ENCODE data around the gene PGAP2. TPM values are rescaled to one million over a fixed set of nuclear protein-coding genes. Genes with fewer than 3 reads are reported as not detected.

The PGAP2 gene
- total RNA-seq, 1 donor from 2014 or later = 12.6 TPM

DNA sequence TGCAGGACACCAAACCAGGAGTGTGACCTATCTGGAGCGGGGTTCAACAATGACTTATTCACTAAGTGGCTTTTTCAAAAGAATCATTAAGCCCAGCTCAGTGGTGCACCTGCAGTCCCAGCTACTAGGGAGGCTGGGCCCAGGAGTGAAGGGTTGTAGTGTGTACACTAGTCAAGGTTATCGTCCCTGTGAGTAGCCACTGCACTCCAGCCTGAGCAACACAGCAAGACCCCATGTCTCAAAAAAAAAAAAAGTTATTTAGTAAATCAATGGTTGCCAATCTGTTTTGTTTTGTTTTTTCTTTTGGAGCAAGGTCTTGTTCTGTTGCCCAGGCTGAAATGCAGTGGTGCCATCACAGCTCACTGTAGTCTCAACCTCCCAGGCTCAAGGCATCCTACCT lies 24.5 kb downstream of the PGAP2 start:
- no peak for DNase-seq

DNA sequence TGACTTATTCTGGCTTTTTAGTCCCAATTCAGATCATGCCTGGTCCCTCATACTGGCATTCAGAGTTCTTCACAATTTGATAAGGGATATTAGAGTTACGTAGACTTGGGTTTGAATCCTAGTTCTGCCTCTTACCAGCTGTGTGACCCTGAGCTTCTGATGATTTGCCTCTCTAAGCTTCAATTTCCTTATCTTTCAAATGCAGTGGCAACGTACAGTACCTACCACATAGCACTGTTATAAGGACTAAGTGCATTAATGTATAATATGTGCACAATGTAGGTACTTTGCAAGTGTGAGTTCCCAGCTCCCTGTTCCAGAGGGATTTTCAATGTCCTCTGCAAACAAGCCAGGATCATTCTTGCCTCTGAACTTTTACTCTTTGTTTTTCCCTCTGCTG lies 25.1 kb downstream of the PGAP2 start:
- DNase-seq = no peak

DNA sequence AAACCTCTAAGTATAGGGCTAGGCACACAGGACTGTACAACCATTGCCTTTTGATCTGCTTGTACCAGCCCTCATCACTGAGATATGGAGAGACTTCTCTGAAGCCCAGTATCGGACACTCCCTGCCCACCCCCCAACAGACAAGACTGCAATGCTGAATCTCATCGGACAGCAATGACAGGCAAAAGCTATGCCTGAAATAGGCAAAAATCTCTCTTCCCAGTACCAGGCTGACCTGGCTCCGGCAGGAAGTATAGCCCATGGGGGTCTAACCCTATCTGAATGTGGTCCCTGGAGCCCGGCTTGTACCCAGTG lies 25.9 kb downstream of the PGAP2 start:
- no peak for DNase-seq

DNA sequence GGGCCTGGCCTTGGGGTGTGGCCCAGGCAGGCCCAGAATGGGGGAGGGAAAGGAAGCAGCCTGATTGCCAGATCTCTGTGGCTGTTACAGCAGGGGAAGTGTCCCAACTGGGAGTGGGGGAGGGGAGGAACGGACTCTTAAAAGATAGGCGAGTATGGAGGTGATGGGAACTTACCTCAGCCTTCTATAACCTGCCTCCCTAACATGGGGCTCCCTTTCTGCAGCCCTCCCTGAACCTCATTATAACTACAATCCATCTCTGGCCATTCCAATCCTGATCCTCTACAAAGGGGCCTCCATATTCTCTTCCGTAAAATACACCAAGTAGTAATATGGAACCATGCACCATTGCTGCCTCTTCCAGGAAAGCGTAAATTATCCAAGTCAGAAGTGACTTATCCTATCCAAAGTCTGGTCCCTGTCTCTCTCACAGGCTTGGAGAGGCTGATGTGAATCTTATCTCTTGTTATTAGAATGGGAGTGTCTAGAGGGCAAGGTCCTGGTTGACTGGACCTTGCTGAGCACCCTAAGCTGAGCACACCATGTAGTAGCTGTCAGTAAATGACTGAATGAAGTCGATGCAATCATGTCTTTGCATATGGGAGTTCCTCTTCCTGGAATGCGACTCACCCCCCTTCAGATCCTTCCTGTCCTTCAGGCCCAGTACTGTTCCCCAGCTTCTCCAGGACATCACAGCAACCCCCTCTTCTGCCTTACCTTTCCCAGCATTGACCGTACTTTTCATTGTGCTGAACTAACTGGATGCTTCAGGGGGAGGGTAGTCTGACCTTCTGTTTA lies 26.5 kb downstream of the PGAP2 start:
- no peak for DNase-seq

GRCh38 chr11:3835751-3836150 lies 27.4 kb downstream of the PGAP2 start:
- no peak for DNase-seq

GRCh38 chr11:3836903-3837302 lies 28.5 kb downstream of the PGAP2 start:
- DNase-seq = no peak

- DNase-seq = no peak
Measured at GRCh38 chr11:3837793-3838192, 29.4 kb downstream of the PGAP2 start.

- no peak for DNase-seq
Measured at GRCh38 chr11:3838504-3838903, 30.1 kb downstream of the PGAP2 start.

GRCh38 chr11:3840004-3840869 lies 31.9 kb downstream of the PGAP2 start:
- DNase-seq = no peak

DNA sequence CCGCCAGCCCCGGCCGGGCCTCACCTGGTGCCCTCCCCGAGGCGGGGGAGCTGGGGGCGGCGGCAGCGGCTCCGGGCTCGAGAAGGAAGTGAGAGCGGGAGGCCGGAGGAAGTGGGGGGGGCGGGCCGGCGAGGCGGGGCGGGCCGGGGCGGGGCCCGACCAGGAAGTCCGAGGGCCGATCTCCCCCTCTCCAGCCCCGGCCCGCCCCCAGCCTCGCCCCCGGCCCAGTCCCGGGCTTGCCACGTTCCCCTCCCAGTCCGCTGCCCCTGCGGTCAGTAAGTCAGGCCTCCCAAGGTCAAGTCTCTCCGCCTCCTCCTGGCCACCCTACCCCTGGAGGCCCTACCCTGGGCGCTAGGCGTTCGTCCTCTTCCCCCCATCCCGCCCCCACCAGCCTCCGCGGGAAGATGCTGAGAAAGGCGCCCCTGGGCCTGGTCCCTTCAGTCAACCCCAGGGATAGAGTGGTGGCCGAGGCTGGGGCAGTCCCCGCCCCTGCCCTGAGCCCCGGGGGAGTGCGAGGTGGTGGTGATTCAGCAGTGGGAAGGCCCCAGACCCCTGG lies 32.6 kb downstream of the PGAP2 start, which contains the start of gene RHOG:
Gene RHOG (minus strand): TSS at position 90 of the 556 bp plus-strand sequence. CDS start 12,821 bp downstream, outside the sequence.
- DNase-seq = peak; percentile 85

DNA sequence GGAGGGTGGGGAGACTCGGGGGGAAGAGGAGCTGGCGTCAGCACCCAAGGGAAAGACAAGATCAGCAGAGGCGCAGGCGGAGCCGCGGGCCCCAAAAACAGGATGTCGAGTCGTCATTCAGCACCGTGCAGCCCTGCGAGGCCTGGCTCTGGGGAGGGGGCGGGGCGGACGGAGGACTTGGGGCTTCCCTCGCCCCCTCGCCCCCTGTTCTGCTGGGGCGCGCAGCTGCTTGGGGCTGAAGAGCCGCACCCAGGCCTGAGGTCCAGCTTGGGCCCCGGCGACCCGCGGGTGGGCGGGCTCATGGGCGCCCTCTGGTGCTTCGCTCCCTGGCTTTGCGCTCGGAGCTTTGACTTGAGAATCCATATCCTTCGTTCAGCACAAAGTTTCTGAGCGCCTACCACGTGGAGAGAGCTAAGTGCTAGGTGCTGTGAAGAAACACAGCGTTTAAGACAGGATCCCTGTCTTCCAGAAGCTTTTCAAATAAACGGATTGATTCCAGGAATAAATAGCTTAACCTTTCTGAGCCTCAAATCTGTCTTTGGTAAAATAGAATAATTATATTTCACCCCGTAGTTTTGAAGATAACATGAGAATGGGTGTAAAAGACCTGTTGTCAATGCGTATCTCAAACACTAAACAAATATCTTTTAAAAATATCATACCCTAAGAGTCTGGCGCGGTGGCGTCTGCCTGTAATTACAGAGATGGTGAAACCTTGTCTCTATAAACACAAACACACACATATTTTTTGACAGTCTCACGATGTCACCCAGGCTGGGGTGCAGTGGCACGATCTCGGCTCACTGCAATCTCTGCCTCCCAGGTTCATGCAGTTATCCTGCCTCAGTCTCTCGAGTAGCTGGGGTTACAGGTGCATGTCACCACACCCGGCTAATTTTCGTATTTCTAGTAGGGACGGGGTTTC lies 33.3 kb downstream of the PGAP2 start:
- DNase-seq = peak; percentile 91

GRCh38 chr11:3843326-3843725 lies 35.0 kb downstream of the PGAP2 start:
- DNase-seq = no peak

GRCh38 chr11:3845246-3845645 lies 36.9 kb downstream of the PGAP2 start:
- no peak for DNase-seq

- no peak for DNase-seq
Measured at GRCh38 chr11:3845670-3846069, 37.3 kb downstream of the PGAP2 start.

- DNase-seq = peak; percentile 71
Measured at GRCh38 chr11:3849297-3849874, 41.0 kb downstream of the PGAP2 start.

GRCh38 chr11:3853545-3853842 lies 45.1 kb downstream of the PGAP2 start:
- no peak for DNase-seq

DNA sequence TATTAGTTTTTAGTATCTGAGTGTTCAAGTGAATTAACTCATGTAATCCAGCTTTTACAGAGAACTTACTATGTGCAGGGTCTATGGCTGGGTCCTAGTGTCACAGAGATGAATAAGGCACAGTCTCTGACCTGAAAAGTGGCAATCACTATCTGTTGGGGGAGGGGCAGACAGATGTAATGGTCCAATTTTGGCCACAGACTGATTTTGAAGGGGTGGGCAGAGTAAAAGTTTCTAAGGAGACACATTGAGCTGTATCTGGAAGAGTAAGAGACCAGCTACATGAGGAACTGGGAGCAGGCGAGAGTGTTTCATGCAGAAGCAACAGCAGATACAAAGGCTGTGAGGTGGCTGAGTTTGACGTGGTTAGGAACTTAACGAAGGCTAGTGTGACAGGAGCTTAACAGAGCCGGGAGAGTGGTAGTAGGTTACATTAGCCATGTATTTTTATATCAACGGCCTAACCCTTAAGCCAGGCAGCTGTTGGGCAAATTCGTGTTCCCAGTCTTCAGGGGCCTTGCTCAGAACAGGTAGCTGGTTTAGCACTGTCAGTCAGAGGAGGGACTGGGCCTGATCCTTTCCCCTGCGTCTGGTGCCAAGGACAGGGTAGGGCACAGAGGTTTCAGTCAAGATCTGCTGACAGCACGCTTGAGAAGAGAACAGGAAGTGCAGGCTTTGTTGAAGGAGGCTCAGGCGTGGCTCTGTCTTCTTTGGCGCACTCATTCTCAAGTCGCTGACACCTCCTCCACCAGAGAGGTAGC lies 45.7 kb downstream of the PGAP2 start:
- DNase-seq = peak; percentile 69

- DNase-seq = no peak
Measured at GRCh38 chr11:3854660-3854976, 46.3 kb downstream of the PGAP2 start.

DNA sequence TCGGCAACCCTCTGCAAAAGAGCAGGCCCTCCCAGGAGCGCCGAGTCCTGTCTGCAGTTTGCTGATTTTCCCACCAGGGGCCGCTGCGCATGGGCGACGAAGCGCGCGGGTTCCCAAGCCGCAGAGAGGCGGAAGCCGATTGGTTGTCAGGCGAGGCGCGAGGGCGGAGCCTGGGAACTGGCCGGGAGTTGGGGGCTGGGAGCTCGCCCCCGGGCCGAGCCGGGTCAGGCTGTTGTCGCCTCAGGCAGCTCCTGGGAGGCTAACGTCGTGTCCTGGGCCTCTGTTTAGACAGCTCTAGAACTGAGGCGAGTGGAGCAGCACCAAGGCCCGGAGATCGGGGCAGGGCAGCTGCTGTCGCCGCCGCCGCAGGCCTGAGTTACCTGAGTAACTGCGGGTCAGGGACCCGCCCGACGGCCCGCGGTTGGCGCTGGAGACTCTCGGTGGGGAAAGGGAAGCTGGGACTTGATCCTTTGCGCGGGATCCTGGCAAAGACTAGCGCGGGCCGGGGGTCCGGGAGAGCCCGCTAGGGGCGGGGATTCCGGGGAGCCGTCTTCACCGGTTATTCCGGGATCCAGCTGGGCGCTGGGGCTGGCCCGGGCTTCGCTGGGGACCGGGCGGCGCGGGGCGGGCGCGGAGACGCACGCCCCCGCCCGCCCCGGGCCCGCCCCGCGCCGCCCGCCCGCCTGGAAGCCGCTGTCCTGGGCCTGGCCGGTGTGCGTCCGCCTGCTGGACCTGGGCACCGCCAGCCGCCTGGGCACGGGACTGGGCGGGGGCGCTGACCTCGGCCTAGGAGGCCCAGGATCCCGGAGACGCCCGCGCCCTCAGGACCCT lies 46.8 kb downstream of the PGAP2 start, which contains the start of gene STIM1:
Gene STIM1 (plus strand): TSS at position 688 of the 831 bp plus-strand sequence. CDS start 607 bp downstream, outside the sequence.
- peak; percentile 98 for DNase-seq
